COLO829 (cell line): Measurements from ENCODE around the gene CORT.
A peak's percentile ranks its signal among the peaks of the same experiment; 100 is the strongest.
"Not testable (repeated sequence)": the region's sequence is repeated elsewhere in the genome, so short reads cannot be mapped to it uniquely, and the experiment has no call there.

Source experiments
- DNase-seq: peaks from one replicate; pipeline ENCODE4 v3.0.0; 2012; ENCODE audit warnings: low spot score

CORT gene

GRCh38 chr1:10438677-10439163, 11.1 kb upstream of the CORT start:
- no peak for DNase-seq

GRCh38 chr1:10440305-10440704, 9.5 kb upstream of the CORT start:
- no peak for DNase-seq

GRCh38 chr1:10440794-10441193, 9.0 kb upstream of the CORT start:
- no peak for DNase-seq

- DNase-seq: no peak
These were observed 5.6 kb upstream of the CORT start for GRCh38 chr1:10444248-10444647.

- DNase-seq: no peak
These were observed 4.9 kb upstream of the CORT start for GRCh38 chr1:10444795-10445397.

GRCh38 chr1:10446790-10447422, 2.9 kb upstream of the CORT start:
- DNase-seq: no peak

- no peak for DNase-seq
These were observed 454 bp downstream of the CORT start for GRCh38 chr1:10450156-10450814.

GRCh38 chr1:10450836-10451235, 1.0 kb downstream of the CORT start:
- DNase-seq: no peak

- DNase-seq: no peak
These were observed 1.5 kb downstream of the CORT start for GRCh38 chr1:10451287-10451686.

GRCh38 chr1:10456048-10456447, 6.2 kb downstream of the CORT start:
- no peak for DNase-seq

GRCh38 chr1:10456661-10457060, 6.8 kb downstream of the CORT start:
- DNase-seq: no peak

GRCh38 chr1:10457462-10457861, 7.6 kb downstream of the CORT start:
- DNase-seq: not testable (repeated sequence)

GRCh38 chr1:10457875-10458274, 8.0 kb downstream of the CORT start:
- DNase-seq: no peak

- DNase-seq: no peak
These were observed 9.4 kb downstream of the CORT start for GRCh38 chr1:10459184-10459583.

GRCh38 chr1:10467078-10467477, 17.2 kb downstream of the CORT start:
- no peak for DNase-seq

GRCh38 chr1:10470043-10470442, 20.2 kb downstream of the CORT start:
- DNase-seq: no peak

- no peak for DNase-seq
These were observed 21.8 kb downstream of the CORT start for GRCh38 chr1:10471411-10472219.

- DNase-seq: peak; percentile 94
These were observed 22.7 kb downstream of the CORT start, which contains the start of gene DFFA for GRCh38 chr1:10472220-10473144. Gene DFFA (minus strand): TSS chr1:10472529. CDS start chr1:10472458, 71 bp downstream.

- DNase-seq: no peak
These were observed 23.4 kb downstream of the CORT start for GRCh38 chr1:10473145-10473765.

- DNase-seq: not testable (repeated sequence)
These were observed 24.4 kb downstream of the CORT start for GRCh38 chr1:10474309-10474612.
